SK-N-SH (cell line): ENCODE results near the gene NRARP. TPM values are rescaled to one million over a fixed set of nuclear protein-coding genes. Genes with fewer than 3 reads are reported as not detected.

ENCODE experiments used
- CTCF ChIA-PET: fragments of 300-600, 350-600 bp; formaldehyde crosslinking; extraction: SDS; loops from one replicate; lab custom pipeline; 2021; lab: Yijun Ruan, JAX
- POLR2A ChIA-PET: fragments of 350-600 bp; sonication (Branson Sonifier 250); formaldehyde crosslinking; extraction: SDS; loops from one replicate; lab custom pipeline; 2020; ENCODE audit warnings: antibody characterized with exemption, inconsistent platforms; lab: Yijun Ruan, JAX
- DNase-seq: peaks from one replicate; pipeline ENCODE4 v3.0.0; 2012
- H2AFZ ChIP-seq: fragments of 200-600 bp; sonication (generic); 2 replicates; pipeline ENCODE4 v1.8.1; 2016; ENCODE audit warnings: antibody characterized with exemption, mild to moderate bottlenecking, low read depth
- H3F3A ChIP-seq: fragments of 200-600 bp; sonication (generic); replicated peaks from 2 replicates; pipeline ENCODE3; 2016; ENCODE audit warnings: antibody characterized with exemption, mild to moderate bottlenecking; ENCODE audit not compliant: insufficient read depth
- H3K27ac ChIP-seq, 2 experiments: fragments of 200-500 bp in 1 of 2; fragments of 200-600 bp in 1 of 2; sonication (Bioruptor generic) in 1 of 2; sonication (generic), shearing (Covaris generic) in 1 of 2; 2 replicates each; pipeline versions ENCODE4 v1.5.1 to v1.6.1; 2014 to 2016; ENCODE audit warnings: low read depth in 2 of 2, inconsistent platforms in 1 of 2, low read length in 1 of 2, mild to moderate bottlenecking in 1 of 2, mixed read lengths in 1 of 2
- H3K27me3 ChIP-seq: fragments of 200-600 bp; sonication (generic), shearing (Covaris generic); 2 replicates; pipeline ENCODE4 v1.6.1; 2016; ENCODE audit warnings: mixed run types; ENCODE audit not compliant: insufficient read depth
- H3K36me3 ChIP-seq, 2 experiments: fragments of 200-500 bp in 1 of 2; fragments of 200-600 bp in 1 of 2; sonication (Bioruptor generic) in 1 of 2; sonication (generic) in 1 of 2; replicated peaks in 1 of 2; 2 replicates each; pipeline versions ENCODE3 to v1.5.1; 2014 to 2016; ENCODE audit warnings: low read length in 1 of 2, mild to moderate bottlenecking in 1 of 2; ENCODE audit not compliant: insufficient read depth in 2 of 2, control insufficient read depth in 1 of 2
- H3K4me1 ChIP-seq, 2 experiments: fragments of 200-500 bp in 1 of 2; fragments of 200-600 bp in 1 of 2; sonication (Bioruptor generic) in 1 of 2; sonication (generic), shearing (Covaris generic) in 1 of 2; 2 replicates each; pipeline versions ENCODE4 v1.5.1 to v1.6.1; 2014 to 2016; ENCODE audit warnings: low read depth in 1 of 2, low read length in 1 of 2, mixed run types in 1 of 2; ENCODE audit not compliant: insufficient read depth in 2 of 2, control insufficient read depth in 1 of 2
- H3K4me2 ChIP-seq: fragments of 200-600 bp; sonication (generic), shearing (Covaris generic); 2 replicates; pipeline ENCODE4 v1.6.1; 2017; ENCODE audit warnings: mixed run types
- H3K4me3 ChIP-seq, 2 experiments: fragments of 200-500 bp in 1 of 2; fragments of 200-600 bp in 1 of 2; sonication (Bioruptor generic) in 1 of 2; sonication (generic), shearing (Covaris generic) in 1 of 2; 2 replicates each; pipeline versions ENCODE4 v1.5.1 to v1.8.1; 2014 to 2016; ENCODE audit warnings: low read depth in 2 of 2, inconsistent platforms in 1 of 2, low read length in 1 of 2, mild to moderate bottlenecking in 1 of 2, mixed read lengths in 1 of 2, moderate library complexity in 1 of 2
- H3K79me2 ChIP-seq: fragments of 200-600 bp; sonication (generic); 2 replicates; pipeline ENCODE4 v1.8.1; 2017; ENCODE audit warnings: mild to moderate bottlenecking; ENCODE audit not compliant: insufficient read depth
- H3K9ac ChIP-seq: fragments of 200-600 bp; sonication (generic); 2 replicates; pipeline ENCODE4 v1.6.1; 2017; ENCODE audit warnings: mixed run types
- H3K9me2 ChIP-seq: fragments of 200-600 bp; sonication (generic); 2 replicates; pipeline ENCODE4 v1.6.1; 2017; ENCODE audit warnings: mixed run types
- H3K9me3 ChIP-seq: fragments of 200-600 bp; sonication (generic); 2 replicates; pipeline ENCODE4 v1.6.1; 2017; ENCODE audit warnings: mixed run types, mild to moderate bottlenecking, moderate library complexity
- H4K20me1 ChIP-seq: fragments of 200-600 bp; sonication (generic); 2 replicates; pipeline ENCODE4 v1.6.1; 2017; ENCODE audit warnings: mild to moderate bottlenecking, mixed run types; ENCODE audit not compliant: insufficient read depth
- CHD2 ChIP-seq: fragments of 150-350 bp; IDR thresholded peaks from 2 replicates; pipeline ENCODE4 v1.6.1; 2018; ENCODE audit warnings: low read length; ENCODE audit not compliant: partially characterized antibody
- ELF1 ChIP-seq: IDR thresholded peaks from 2 replicates; pipeline ENCODE4 v1.4.0; 2012
- EZH2phosphoT487 ChIP-seq: fragments of 200-600 bp; sonication (generic); IDR thresholded peaks from 2 replicates; pipeline ENCODE4 v1.6.1; 2017; ENCODE audit warnings: low read depth, mixed run types, mild to moderate bottlenecking, antibody characterized with exemption, moderate library complexity, borderline replicate concordance
- FOSL2 ChIP-seq: IDR thresholded peaks from 2 replicates; pipeline ENCODE4 v1.4.0; 2012; ENCODE audit warnings: low read depth, mild to moderate bottlenecking, moderate library complexity, borderline replicate concordance
- GABPA ChIP-seq: IDR thresholded peaks from 2 replicates; pipeline ENCODE4 v1.4.0; 2012; ENCODE audit warnings: low read depth, mild to moderate bottlenecking
- MEF2A ChIP-seq: IDR thresholded peaks from 2 replicates; pipeline ENCODE4 v1.4.0; 2012; ENCODE audit warnings: low read depth, borderline replicate concordance
- MXI1 ChIP-seq: IDR thresholded peaks from 2 replicates; pipeline ENCODE4 v1.6.1; 2012; ENCODE audit warnings: mild to moderate bottlenecking, low read depth, low read length, improper control_type of control experiment
- NFIC ChIP-seq: IDR thresholded peaks from 2 replicates; pipeline ENCODE4 v1.4.0; 2012; ENCODE audit warnings: borderline replicate concordance
- NRF1 ChIP-seq: IDR thresholded peaks from 2 replicates; pipeline ENCODE4 v1.6.1; 2012; ENCODE audit warnings: low read depth, mild to moderate bottlenecking, low read length
- POLR2AphosphoS5 ChIP-seq: IDR thresholded peaks from 2 replicates; pipeline ENCODE4 v1.6.1; 2012; ENCODE audit warnings: low read depth, low read length
- RAD21 ChIP-seq: IDR thresholded peaks from 2 replicates; pipeline ENCODE4 v1.6.1; 2012; ENCODE audit warnings: mild to moderate bottlenecking, low read length
- RXRA ChIP-seq: IDR thresholded peaks from 2 replicates; pipeline ENCODE4 v1.4.0; 2012; ENCODE audit warnings: low read depth, mild to moderate bottlenecking, borderline replicate concordance
- SIN3A ChIP-seq: IDR thresholded peaks from 2 replicates; pipeline ENCODE4 v1.6.1; 2012; ENCODE audit warnings: low read depth, mild to moderate bottlenecking, low read length, moderate library complexity, borderline replicate concordance
- TCF12 ChIP-seq: IDR thresholded peaks from 2 replicates; pipeline ENCODE4 v1.4.0; 2012
- TEAD4 ChIP-seq: IDR thresholded peaks from 2 replicates; pipeline ENCODE4 v1.4.0; 2012; ENCODE audit warnings: mild to moderate bottlenecking, borderline replicate concordance; ENCODE audit not compliant: insufficient read depth
- ZBTB33 ChIP-seq: IDR thresholded peaks from 2 replicates; pipeline ENCODE4 v1.4.0; 2012; ENCODE audit warnings: low read depth, borderline replicate concordance
- WGBS: methylation state at CpG from one replicate; pipeline ENCODE4 v1.1.6; 2017; ENCODE audit warnings: low lambda C conversion rate; 5-methylcytosine and 5-hydroxymethylcytosine counted together
- polyA plus RNA-seq, 3 experiments: library from polyadenylated mRNA; depleted of rRNA; stranded (reverse); fragments of >200 nt; gene quantifications; 2 replicates each; pipeline ENCODE4 v1.2.3, GENCODE V29; 2012
- TF ChIP-seq, protein P1 (sequence below): IDR thresholded peaks from 2 replicates; pipeline ENCODE4; 2012
- TF ChIP-seq, protein P2 (sequence below): fragments of 150-350 bp; IDR thresholded peaks from 2 replicates; pipeline ENCODE4 v1.6.1; 2016; ENCODE audit warnings: mild to moderate bottlenecking, low read depth, low read length
- TF ChIP-seq, protein P3 (sequence below): fragments of 200-600 bp; sonication (generic); IDR thresholded peaks from 2 replicates; pipeline ENCODE4 v1.6.1; 2017; ENCODE audit warnings: antibody characterized with exemption, mild to moderate bottlenecking, moderate library complexity

The NRARP gene
- polyA plus RNA-seq, 1 of the 3 experiments (the other 2 are of a cell fraction): 3.9 TPM

DNA sequence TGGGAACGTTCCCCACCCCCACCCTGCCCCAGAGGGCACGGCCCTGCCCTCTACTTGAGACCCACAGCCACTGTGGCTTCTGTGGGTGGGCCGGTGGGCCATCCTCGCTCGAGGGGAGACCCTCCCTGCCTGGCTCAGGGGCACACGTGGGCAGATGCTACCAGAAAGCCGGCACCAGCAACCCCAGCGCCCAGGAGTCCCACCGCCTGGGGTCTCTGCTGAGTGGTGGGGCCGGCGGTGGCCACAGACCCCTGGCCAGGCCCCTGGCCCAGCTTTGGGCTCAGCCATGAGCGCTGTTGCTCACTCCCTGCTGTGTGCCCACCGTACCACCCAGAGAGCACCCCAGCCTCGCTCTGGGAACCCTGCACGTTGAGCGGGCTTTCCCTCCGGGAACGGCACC is 16.5 kb upstream of the NRARP start:
- no peaks in the 10 kb centered on the region for H3K79me2 ChIP-seq
- no peak overlapping the region for H3K27ac ChIP-seq
- H3K4me1 ChIP-seq: peaks cover 0 to 4% of the 10 kb centered on the region in 2 experiments; a peak in 1 of 4 replicates
- ChIA-PET CTCF (interaction anchor here (1.6 to 7.5 kb wide), 2 partner anchors 16 to 32 kb away, joined by 4 to 74 read pairs; partner anchors contain the start of gene NRARP), POLR2A (no interaction called here)
- H3K9ac ChIP-seq: no peak overlapping the region
- 91% methylated on average over 8 of the region's 18 CpGs for WGBS
- no peaks in the 10 kb centered on the region for H3K9me3 ChIP-seq
- no peak overlapping the region for H3K4me3 ChIP-seq
- no peaks in the 10 kb centered on the region for H3F3A ChIP-seq
- no peaks in the 10 kb centered on the region for H3K9me2 ChIP-seq
- no peaks in the 10 kb centered on the region for H3K27me3 ChIP-seq
- no peaks in the 10 kb centered on the region for H3K36me3 ChIP-seq
- no peak overlapping the region for H2AFZ ChIP-seq
- H3K4me2 ChIP-seq: no peak overlapping the region
- DNase-seq: peak; percentile 29
- TF ChIP-seq RXRA (no peak), TCF12 (no peak), NFIC (no peak), ELF1 (no peak), POLR2AphosphoS5 (no peak), NRF1 (no peak), SIN3A (no peak), FOSL2 (no peak), EZH2phosphoT487 (no peak), ZBTB33 (no peak), RAD21 (no peak), MEF2A (no peak), GABPA (no peak), TEAD4 (no peak), CHD2 (no peak), MXI1 (no peak)
- TF ChIP-seq, protein P1, sequence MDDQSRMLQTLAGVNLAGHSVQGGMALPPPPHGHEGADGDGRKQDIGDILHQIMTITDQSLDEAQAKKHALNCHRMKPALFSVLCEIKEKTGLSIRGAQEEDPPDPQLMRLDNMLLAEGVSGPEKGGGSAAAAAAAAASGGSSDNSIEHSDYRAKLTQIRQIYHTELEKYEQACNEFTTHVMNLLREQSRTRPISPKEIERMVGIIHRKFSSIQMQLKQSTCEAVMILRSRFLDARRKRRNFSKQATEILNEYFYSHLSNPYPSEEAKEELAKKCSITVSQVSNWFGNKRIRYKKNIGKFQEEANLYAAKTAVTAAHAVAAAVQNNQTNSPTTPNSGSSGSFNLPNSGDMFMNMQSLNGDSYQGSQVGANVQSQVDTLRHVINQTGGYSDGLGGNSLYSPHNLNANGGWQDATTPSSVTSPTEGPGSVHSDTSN: no peak
- TF ChIP-seq, protein P2, sequence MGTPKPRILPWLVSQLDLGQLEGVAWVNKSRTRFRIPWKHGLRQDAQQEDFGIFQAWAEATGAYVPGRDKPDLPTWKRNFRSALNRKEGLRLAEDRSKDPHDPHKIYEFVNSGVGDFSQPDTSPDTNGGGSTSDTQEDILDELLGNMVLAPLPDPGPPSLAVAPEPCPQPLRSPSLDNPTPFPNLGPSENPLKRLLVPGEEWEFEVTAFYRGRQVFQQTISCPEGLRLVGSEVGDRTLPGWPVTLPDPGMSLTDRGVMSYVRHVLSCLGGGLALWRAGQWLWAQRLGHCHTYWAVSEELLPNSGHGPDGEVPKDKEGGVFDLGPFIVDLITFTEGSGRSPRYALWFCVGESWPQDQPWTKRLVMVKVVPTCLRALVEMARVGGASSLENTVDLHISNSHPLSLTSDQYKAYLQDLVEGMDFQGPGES: no peak
- TF ChIP-seq, protein P3, sequence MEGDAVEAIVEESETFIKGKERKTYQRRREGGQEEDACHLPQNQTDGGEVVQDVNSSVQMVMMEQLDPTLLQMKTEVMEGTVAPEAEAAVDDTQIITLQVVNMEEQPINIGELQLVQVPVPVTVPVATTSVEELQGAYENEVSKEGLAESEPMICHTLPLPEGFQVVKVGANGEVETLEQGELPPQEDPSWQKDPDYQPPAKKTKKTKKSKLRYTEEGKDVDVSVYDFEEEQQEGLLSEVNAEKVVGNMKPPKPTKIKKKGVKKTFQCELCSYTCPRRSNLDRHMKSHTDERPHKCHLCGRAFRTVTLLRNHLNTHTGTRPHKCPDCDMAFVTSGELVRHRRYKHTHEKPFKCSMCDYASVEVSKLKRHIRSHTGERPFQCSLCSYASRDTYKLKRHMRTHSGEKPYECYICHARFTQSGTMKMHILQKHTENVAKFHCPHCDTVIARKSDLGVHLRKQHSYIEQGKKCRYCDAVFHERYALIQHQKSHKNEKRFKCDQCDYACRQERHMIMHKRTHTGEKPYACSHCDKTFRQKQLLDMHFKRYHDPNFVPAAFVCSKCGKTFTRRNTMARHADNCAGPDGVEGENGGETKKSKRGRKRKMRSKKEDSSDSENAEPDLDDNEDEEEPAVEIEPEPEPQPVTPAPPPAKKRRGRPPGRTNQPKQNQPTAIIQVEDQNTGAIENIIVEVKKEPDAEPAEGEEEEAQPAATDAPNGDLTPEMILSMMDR: no peak
- no peaks in the 10 kb centered on the region for H4K20me1 ChIP-seq
